Measurements from ENCODE around the gene SSBP3. TPM values are rescaled to one million over a fixed set of nuclear protein-coding genes. Genes with fewer than 3 reads are reported as not detected.
A peak's percentile ranks its signal among the peaks of the same experiment; 100 is the strongest.

The SSBP3 gene
- total RNA-seq, 1 donor: 11.7 TPM

DNA sequence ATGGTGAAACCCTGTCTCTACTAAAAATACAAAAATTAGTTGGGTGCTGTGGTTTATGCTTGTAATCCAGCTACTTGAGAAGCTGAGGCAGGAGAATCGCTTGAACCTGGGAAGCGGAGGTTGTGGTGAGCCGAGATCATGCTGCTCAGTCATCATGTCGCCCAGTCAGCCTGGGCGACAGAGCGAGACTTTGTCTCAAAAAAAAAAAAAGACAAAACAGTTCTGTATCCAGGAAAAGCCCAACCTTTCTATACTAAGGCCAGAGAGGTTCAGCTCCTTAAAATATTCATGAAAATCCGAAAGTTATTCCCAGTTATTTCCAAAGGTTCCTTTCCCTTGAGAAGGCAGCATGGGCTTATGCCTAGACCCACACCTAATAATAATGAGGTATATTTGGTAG, 202.0 kb downstream of the SSBP3 start:
- DNase-seq (ENCODE audit: low read depth): no peak
- TF ChIP-seq, protein P1, sequence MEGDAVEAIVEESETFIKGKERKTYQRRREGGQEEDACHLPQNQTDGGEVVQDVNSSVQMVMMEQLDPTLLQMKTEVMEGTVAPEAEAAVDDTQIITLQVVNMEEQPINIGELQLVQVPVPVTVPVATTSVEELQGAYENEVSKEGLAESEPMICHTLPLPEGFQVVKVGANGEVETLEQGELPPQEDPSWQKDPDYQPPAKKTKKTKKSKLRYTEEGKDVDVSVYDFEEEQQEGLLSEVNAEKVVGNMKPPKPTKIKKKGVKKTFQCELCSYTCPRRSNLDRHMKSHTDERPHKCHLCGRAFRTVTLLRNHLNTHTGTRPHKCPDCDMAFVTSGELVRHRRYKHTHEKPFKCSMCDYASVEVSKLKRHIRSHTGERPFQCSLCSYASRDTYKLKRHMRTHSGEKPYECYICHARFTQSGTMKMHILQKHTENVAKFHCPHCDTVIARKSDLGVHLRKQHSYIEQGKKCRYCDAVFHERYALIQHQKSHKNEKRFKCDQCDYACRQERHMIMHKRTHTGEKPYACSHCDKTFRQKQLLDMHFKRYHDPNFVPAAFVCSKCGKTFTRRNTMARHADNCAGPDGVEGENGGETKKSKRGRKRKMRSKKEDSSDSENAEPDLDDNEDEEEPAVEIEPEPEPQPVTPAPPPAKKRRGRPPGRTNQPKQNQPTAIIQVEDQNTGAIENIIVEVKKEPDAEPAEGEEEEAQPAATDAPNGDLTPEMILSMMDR (IDR thresholded peaks at IDR 0.05; ENCODE audit: insufficient read depth, low read length): no peak
- H3K4me3 ChIP-seq (ENCODE audit: low read depth, low read length): no peak overlapping the region

DNA sequence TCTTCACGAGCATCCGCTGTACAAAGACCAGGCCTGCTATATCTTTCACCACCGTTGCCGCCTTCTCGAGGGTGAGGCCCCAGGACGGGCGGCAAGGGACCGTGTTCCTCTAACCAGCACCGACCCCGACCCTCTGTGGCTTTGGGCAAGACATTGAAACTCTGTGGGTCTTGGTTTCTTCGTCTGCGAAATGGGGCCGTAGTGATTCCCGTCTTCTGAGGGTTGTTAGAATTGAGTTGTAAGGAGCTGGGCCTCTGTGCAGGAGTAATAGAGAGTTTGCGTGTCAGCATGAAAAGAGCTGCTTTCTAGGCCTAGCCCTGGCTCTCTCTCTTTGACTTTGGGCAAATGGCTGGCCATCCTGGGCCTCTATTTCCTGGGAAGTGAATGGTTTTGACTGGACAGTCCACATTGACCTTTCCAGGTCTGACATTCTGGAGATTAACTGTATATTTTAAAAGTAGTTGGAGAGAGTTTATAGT, 205.6 kb downstream of the SSBP3 start:
- H3K4me3 ChIP-seq (ENCODE audit: low read depth, low read length): peak overlapping the region; percentile 94
- DNase-seq (ENCODE audit: low read depth): peak; percentile 14
- TF ChIP-seq, protein P1 (IDR thresholded peaks at IDR 0.05; ENCODE audit: insufficient read depth, low read length): no peak

DNA sequence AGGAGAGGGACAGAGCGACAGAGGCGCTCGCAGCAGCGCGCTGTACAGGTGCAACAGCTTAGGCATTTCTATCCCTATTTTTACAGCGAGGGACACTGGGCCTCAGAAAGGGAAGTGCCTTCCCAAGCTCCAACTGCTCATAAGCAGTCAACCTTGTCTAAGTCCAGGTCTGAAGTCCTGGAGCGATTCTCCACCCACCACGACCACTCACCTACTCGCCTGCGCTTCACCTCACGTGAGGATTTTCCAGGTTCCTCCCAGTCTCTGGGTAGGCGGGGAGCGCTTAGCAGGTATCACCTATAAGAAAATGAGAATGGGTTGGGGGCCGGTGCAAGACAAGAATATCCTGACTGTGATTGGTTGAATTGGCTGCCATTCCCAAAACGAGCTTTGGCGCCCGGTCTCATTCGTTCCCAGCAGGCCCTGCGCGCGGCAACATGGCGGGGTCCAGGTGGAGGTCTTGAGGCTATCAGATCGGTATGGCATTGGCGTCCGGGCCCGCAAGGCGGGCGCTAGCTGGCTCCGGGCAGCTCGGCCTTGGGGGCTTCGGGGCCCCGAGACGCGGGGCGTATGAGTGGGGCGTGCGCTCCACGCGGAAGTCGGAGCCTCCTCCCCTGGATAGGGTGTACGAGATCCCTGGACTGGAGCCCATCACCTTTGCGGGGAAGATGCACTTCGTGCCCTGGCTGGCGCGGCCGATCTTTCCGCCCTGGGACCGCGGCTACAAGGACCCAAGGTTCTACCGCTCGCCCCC, 206.3 kb downstream of the SSBP3 start, which contains the start of the genes CYB5RL and MRPL37:
Gene CYB5RL, minus strand, starts transcription at position 266 of the 754 bp plus-strand sequence. CDS start 4,414 bp downstream, outside the sequence.
Gene MRPL37, plus strand, starts transcription at position 403 of the 754 bp plus-strand sequence. Its CDS starts 77 bp downstream, at position 480.
- DNase-seq (ENCODE audit: low read depth): peak; percentile 98
- TF ChIP-seq, protein P1 (IDR thresholded peaks at IDR 0.05; ENCODE audit: insufficient read depth, low read length): no peak
- H3K4me3 ChIP-seq (ENCODE audit: low read depth, low read length): peak within 1 kb of the TSS; percentile 94

DNA sequence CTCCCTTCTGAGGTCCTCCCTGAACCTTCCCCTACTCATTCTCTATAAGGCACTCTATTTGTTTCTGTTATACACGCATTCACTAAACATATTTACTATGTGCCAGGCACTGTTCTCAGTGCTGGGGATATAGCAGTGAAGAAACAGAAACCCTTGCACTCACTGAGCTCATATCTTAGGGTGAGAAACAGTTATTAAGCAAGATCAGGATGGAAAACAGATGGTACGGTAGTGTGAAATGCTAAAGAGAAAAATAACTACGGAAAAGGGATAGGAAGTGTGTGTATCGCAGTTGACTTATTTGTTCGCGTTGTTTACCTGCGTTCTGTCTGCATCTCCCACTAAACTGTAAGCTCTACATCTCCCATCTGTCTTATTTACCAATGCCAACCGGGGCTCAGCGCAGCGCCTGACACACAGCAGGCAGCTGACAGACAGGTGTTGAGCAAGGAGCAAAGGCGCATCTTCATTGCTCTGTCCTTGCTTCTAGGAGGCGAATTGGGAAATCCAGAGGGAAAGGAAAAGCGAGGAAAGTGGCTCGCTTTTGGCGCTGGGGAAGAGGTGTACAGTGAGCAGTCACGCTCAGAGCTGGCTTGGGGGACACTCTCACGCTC, 206.9 kb downstream of the SSBP3 start:
- DNase-seq (ENCODE audit: low read depth): peak; percentile 18
- peak overlapping the region; percentile 94 for H3K4me3 ChIP-seq (ENCODE audit: low read depth, low read length)
- TF ChIP-seq, protein P1 (IDR thresholded peaks at IDR 0.05; ENCODE audit: insufficient read depth, low read length): no peak

DNA sequence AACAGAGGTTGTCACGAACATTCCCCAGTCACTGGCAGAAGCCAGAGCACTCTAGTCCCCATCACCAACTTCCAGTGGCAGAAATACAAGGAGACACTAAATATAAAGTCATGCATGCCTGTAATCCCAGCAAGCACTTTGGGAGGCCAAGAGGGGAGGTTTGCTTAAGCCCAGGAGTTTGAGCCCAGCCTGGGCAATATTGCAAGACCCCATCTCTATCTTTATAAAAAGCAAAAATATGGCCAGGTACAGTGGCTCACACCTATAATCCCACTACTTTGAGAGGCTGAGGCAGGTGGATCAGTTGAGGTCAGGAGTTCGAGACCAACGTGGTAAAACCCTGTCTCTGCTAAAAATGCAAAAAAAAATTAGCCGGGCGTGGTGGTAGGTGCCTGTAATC, 212.7 kb downstream of the SSBP3 start:
- H3K4me3 ChIP-seq (ENCODE audit: low read depth, low read length): no peak overlapping the region
- TF ChIP-seq, protein P1 (IDR thresholded peaks at IDR 0.05; ENCODE audit: insufficient read depth, low read length): no peak

DNA sequence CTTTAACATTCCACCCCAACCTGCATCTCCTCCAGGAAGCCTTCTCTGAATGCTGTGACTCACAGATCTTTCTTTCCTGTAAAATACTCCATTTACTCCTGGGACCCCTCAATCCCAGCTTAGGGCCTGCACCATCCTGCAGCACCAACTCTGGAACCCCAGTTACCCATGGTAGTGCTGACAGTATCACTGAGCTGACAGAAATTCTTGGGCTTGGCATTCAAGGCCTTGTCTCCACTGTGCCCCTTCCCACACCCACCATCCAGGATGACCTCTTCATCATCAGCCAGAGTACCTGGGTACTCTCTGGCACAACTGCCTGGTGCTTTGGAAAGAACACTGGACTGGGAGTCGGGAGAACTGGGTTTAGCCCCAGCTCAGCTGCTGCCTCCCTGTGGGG, 214.7 kb downstream of the SSBP3 start:
- H3K4me3 ChIP-seq (ENCODE audit: low read depth, low read length): no peak overlapping the region
- TF ChIP-seq, protein P1 (IDR thresholded peaks at IDR 0.05; ENCODE audit: insufficient read depth, low read length): no peak
- no peak for DNase-seq (ENCODE audit: low read depth)

More for the DNA sequence above, 212.7 kb downstream of the SSBP3 start:
- no peak for DNase-seq (ENCODE audit: low read depth)
